ENCODE measurements around the gene ARHGAP33. TPM values are rescaled to one million over a fixed set of nuclear protein-coding genes. Genes with fewer than 3 reads are reported as not detected.

The ARHGAP33 gene
- total RNA-seq, 1 donor from 2014 or later, result 13.1 TPM

DNA sequence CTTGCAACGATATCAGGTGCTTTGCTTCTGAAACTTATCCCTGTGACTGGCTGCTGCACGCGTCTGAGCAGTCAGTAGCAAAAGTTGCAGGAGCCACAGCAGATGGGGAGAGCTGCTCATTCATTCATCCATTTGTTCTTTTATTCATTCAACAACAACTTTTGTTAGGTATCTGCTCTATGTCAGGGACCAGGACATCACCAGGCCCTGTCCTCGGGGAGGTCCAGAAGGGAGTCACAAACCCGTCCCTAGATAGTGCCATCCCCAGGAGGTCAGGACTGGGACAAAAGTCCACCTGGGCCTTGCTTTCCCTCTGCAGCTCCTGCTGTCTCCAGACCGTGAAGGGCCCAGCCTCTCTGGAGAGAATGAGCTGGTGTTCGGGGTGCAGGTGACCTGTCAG, 2.6 kb downstream of the ARHGAP33 start:
- ATAC-seq, result no peak
- DNase-seq, result no peak
- peaks cover 13% of the 10 kb centered on the region for H3K36me3 ChIP-seq
- intact Hi-C loops (cut with DNase I), result no loop called here
- no peak overlapping the region for H3K4me3 ChIP-seq
- no peaks in the 10 kb centered on the region for H3K9me3 ChIP-seq
- TF ChIP-seq, protein P1, sequence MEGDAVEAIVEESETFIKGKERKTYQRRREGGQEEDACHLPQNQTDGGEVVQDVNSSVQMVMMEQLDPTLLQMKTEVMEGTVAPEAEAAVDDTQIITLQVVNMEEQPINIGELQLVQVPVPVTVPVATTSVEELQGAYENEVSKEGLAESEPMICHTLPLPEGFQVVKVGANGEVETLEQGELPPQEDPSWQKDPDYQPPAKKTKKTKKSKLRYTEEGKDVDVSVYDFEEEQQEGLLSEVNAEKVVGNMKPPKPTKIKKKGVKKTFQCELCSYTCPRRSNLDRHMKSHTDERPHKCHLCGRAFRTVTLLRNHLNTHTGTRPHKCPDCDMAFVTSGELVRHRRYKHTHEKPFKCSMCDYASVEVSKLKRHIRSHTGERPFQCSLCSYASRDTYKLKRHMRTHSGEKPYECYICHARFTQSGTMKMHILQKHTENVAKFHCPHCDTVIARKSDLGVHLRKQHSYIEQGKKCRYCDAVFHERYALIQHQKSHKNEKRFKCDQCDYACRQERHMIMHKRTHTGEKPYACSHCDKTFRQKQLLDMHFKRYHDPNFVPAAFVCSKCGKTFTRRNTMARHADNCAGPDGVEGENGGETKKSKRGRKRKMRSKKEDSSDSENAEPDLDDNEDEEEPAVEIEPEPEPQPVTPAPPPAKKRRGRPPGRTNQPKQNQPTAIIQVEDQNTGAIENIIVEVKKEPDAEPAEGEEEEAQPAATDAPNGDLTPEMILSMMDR (IDR thresholded peaks at IDR 0.05), result no peak
- H3K27ac ChIP-seq, result no peak overlapping the region
- no peaks in the 10 kb centered on the region for H3K27me3 ChIP-seq (ENCODE audit: low read depth)
- H3K4me1 ChIP-seq, result peaks cover 17% of the 10 kb centered on the region

GRCh38 chr19:35779033-35779432, 3.7 kb downstream of the ARHGAP33 start:
- intact Hi-C loops (cut with DNase I), result no loop called here
- no peak for ATAC-seq

GRCh38 chr19:35780058-35780457, 4.7 kb downstream of the ARHGAP33 start:
- TF ChIP-seq, protein P1 (IDR thresholded peaks at IDR 0.05), result no peak

More at GRCh38 chr19:35779033-35779432, 3.7 kb downstream of the ARHGAP33 start:
- Histone ChIP-seq H3K4me1 (peaks cover 17% of the 10 kb centered on the region), H3K36me3 (peaks cover 13% of the 10 kb centered on the region), H3K27me3 (ENCODE audit: low read depth) (no peaks in the 10 kb centered on the region), H3K27ac (no peak overlapping the region), H3K4me3 (no peak overlapping the region), H3K9me3 (no peaks in the 10 kb centered on the region)
- no peak for DNase-seq
- TF ChIP-seq, protein P1 (IDR thresholded peaks at IDR 0.05), result no peak

DNA sequence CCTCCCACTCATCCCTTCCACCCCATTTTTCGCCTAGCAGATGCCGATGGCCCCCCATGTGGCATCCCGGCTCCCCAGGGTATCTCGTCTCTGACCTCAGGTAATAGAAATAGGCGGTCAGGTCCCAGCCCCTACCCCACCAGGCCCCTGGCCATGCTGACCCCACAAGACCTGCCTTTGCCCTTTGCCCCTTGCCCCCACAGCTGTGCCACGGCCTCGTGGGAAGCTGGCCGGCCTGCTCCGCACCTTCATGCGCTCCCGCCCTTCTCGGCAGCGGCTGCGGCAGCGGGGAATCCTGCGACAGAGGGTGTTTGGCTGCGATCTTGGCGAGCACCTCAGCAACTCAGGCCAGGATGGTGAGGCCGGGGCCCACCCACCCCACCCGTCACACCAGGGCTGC, 5.4 kb downstream of the ARHGAP33 start:
- DNase-seq (no peak), ATAC-seq (no peak)
- H3K36me3 ChIP-seq, result peaks cover 13% of the 10 kb centered on the region
- H3K27me3 ChIP-seq (ENCODE audit: low read depth), result no peaks in the 10 kb centered on the region
- no peaks in the 10 kb centered on the region for H3K9me3 ChIP-seq
- peaks cover 10% of the 10 kb centered on the region for H3K4me1 ChIP-seq
- intact Hi-C loops (cut with DNase I), result no loop called here
- TF ChIP-seq, protein P1 (IDR thresholded peaks at IDR 0.05), result no peak
- H3K27ac ChIP-seq, result no peak overlapping the region
- no peak overlapping the region for H3K4me3 ChIP-seq

More at GRCh38 chr19:35780058-35780457, 4.7 kb downstream of the ARHGAP33 start:
- DNase-seq (no peak), ATAC-seq (no peak)
- H3K27ac ChIP-seq, result no peak overlapping the region
- intact Hi-C loops (cut with DNase I), result no loop called here
- no peak overlapping the region for H3K4me3 ChIP-seq
- H3K36me3 ChIP-seq, result peaks cover 13% of the 10 kb centered on the region
- H3K27me3 ChIP-seq (ENCODE audit: low read depth), result no peaks in the 10 kb centered on the region
- H3K4me1 ChIP-seq, result peaks cover 11% of the 10 kb centered on the region
- no peaks in the 10 kb centered on the region for H3K9me3 ChIP-seq

DNA sequence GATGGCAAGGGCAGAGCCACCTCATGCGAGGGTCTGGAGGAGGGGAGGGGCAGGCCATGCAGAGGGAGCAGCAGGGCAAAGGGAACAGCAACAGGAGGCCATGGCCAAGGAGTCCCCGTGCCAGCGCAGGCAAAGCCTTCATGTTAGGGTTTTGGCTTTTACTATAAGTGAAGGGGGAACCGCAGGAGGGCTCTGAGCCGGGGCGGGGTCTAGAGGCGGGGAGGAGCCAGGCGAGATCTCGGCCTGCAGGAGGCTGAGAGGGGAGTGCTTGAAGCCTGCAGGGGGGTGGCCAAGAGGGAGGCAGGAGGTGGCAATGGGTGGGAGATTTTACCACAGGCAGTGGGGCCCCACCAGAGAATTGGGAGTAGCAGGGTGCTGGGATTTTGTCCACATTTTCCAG, 6.3 kb downstream of the ARHGAP33 start:
- intact Hi-C loops (cut with DNase I), result no loop called here
- Histone ChIP-seq H3K36me3 (peaks cover 13% of the 10 kb centered on the region), H3K9me3 (no peaks in the 10 kb centered on the region), H3K27me3 (ENCODE audit: low read depth) (no peaks in the 10 kb centered on the region), H3K4me3 (no peak overlapping the region), H3K4me1 (peaks cover under 1% of the 10 kb centered on the region), H3K27ac (no peak overlapping the region)
- ATAC-seq (no peak), DNase-seq (no peak)
- TF ChIP-seq, protein P1 (IDR thresholded peaks at IDR 0.05), result no peak

DNA sequence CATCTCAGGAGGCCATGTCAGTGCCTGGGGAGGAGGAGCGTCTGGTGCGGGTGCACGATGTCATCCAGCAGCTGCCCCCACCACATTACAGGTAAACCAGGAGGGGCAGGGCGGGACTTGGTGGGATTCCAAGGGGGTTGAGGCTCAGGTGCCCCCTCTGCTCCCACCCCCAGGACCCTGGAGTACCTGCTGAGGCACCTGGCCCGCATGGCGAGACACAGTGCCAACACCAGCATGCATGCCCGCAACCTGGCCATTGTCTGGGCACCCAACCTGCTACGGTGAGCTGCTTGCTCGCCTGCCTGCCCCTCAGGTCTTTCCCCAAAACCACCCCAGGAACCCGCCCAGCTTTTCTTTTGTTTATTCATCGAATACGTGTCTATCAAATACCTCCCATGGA, 7.2 kb downstream of the ARHGAP33 start:
- Histone ChIP-seq H3K4me3 (no peak overlapping the region), H3K9me3 (no peaks in the 10 kb centered on the region), H3K36me3 (peaks cover 13% of the 10 kb centered on the region), H3K27me3 (ENCODE audit: low read depth) (no peaks in the 10 kb centered on the region), H3K4me1 (no peaks in the 10 kb centered on the region), H3K27ac (no peak overlapping the region)
- intact Hi-C loops (cut with DNase I), result no loop called here
- ATAC-seq (no peak), DNase-seq (no peak)
- TF ChIP-seq, protein P1 (IDR thresholded peaks at IDR 0.05), result no peak
